Testis (tissue), 3 donors: Measurements from ENCODE around the gene SLC25A17. TPM values are rescaled to one million over a fixed set of nuclear protein-coding genes. Genes with fewer than 3 reads are reported as not detected.

Experiments used
- DNase-seq: peaks from one replicate; pipeline ENCODE4 v3.0.0-alpha.2; 2019
- H3K27ac ChIP-seq, 2 donors: fragments of 200-600 bp; sonication (generic); one replicate each; pipeline ENCODE4 v1.5.1; 2019
- H3K27me3 ChIP-seq: fragments of 200-600 bp; sonication (generic); one replicate; pipeline ENCODE4 v1.5.1; 2019
- H3K36me3 ChIP-seq: fragments of 200-600 bp; sonication (generic); one replicate; pipeline ENCODE4 v1.5.1; 2017; ENCODE audit warnings: low read depth; ENCODE audit errors: missing control alignments
- H3K4me1 ChIP-seq: fragments of 200-600 bp; sonication (generic); one replicate; pipeline ENCODE4 v1.5.1; 2019
- H3K4me3 ChIP-seq, 2 donors: fragments of 200-600 bp; sonication (generic); one replicate each; pipeline ENCODE4 v1.5.1; 2017 to 2019
- H3K9me3 ChIP-seq: fragments of 200-600 bp; sonication (generic); one replicate; pipeline ENCODE4 v1.5.1; 2017
- CTCF ChIP-seq, 3 experiments: fragments of 450-650 bp in 2 of 3; fragments of 200-600 bp in 1 of 3; sonication (generic) in 1 of 3; IDR thresholded peaks; one replicate each; pipeline ENCODE4 v1.5.1; 2016 to 2019; ENCODE audit warnings: antibody characterized with exemption in 3 of 3, mild to moderate bottlenecking in 2 of 3, moderate library complexity in 1 of 3
- POLR2A ChIP-seq: fragments of 450-650 bp; IDR thresholded peaks from one replicate; pipeline ENCODE4 v1.6.1; 2017; ENCODE audit warnings: antibody characterized with exemption, mild to moderate bottlenecking, moderate library complexity
- WGBS, 2 donors: methylation state at CpG; one replicate each; pipeline ENCODE4 v1.1.5; 2018; 5-methylcytosine and 5-hydroxymethylcytosine counted together
- intact Hi-C: fragments of 100-400 bp; cut with DNase I; formaldehyde crosslinking; loops from one replicate; pipeline ENCODE4 v1.15.1; 2023; ENCODE audit warnings: low total_unique reads
- polyA plus RNA-seq: library from polyadenylated mRNA; stranded (reverse); fragments of 350-450 nt; fragmentation: Illumina TruSeq; extraction: RNeasy Lipid Tissue Mini Kit (QIAGEN cat#74804); gene quantifications from one replicate; pipeline ENCODE4 v1.2.3, GENCODE V29; 2014; ENCODE audit warnings: low read depth, low replicate concordance; ENCODE audit not compliant: insufficient read depth
- total RNA-seq, 2 donors: library from RNA; depleted of rRNA; stranded (reverse); fragments of >200 nt; gene quantifications; one replicate each; pipeline ENCODE4 v1.2.3, GENCODE V29; 2016

Gene SLC25A17
- total and polyA plus RNA-seq, 3 donors from 2014 or later: 33.8 to 42.8 (median 36.1) TPM

GRCh38 chr22:40808018-40808841 is 10.9 kb downstream of the SLC25A17 start:
- Histone ChIP-seq H3K27ac (no peak overlapping the region), H3K4me3 (no peak overlapping the region), H3K4me1 (peaks cover 8% of the 10 kb centered on the region), H3K9me3 (no peaks in the 10 kb centered on the region), H3K36me3 (no peaks in the 10 kb centered on the region), H3K27me3 (no peaks in the 10 kb centered on the region)
- intact Hi-C loops: no loop called here
- no peak for DNase-seq
- TF ChIP-seq CTCF (IDR thresholded peaks at IDR 0.05) (no peak), POLR2A (no peak)
- WGBS, 2 donors: 56 to 63% methylated on average over 6 of the region's 6 CpGs

- TF ChIP-seq POLR2A: no peak
Observed at GRCh38 chr22:40806711-40807110, 12.4 kb downstream of the SLC25A17 start.

GRCh38 chr22:40805699-40806203 is 13.4 kb downstream of the SLC25A17 start:
- Histone ChIP-seq H3K4me3 (no peak overlapping the region), H3K27me3 (no peaks in the 10 kb centered on the region), H3K9me3 (no peaks in the 10 kb centered on the region), H3K27ac (no peak overlapping the region), H3K36me3 (no peaks in the 10 kb centered on the region), H3K4me1 (peaks cover 8% of the 10 kb centered on the region)
- no peak for TF ChIP-seq POLR2A
- no peak for TF ChIP-seq CTCF (IDR thresholded peaks at IDR 0.05)
- DNase-seq: no peak
- 86 to 92% methylated on average over 3 of the region's 3 CpGs for WGBS, 2 donors
- intact Hi-C loops: no loop called here

More at GRCh38 chr22:40806711-40807110, 12.4 kb downstream of the SLC25A17 start:
- 81 to 82% methylated on average over 3 of the region's 3 CpGs for WGBS, 2 donors
- intact Hi-C loops: no loop called here
- H3K27me3 ChIP-seq: no peaks in the 10 kb centered on the region
- no peaks in the 10 kb centered on the region for H3K9me3 ChIP-seq
- no peak overlapping the region for H3K4me3 ChIP-seq
- peaks cover 8% of the 10 kb centered on the region for H3K4me1 ChIP-seq
- no peaks in the 10 kb centered on the region for H3K36me3 ChIP-seq
- H3K27ac ChIP-seq: no peak overlapping the region
- no peak for DNase-seq

GRCh38 chr22:40805239-40805638 is 13.9 kb downstream of the SLC25A17 start:
- Histone ChIP-seq H3K4me1 (peaks cover 13% of the 10 kb centered on the region), H3K9me3 (no peaks in the 10 kb centered on the region), H3K27ac (no peak overlapping the region), H3K4me3 (no peak overlapping the region), H3K36me3 (no peaks in the 10 kb centered on the region), H3K27me3 (no peaks in the 10 kb centered on the region)
- WGBS, 2 donors: 65 to 66% methylated on average over 4 of the region's 4 CpGs
- intact Hi-C loops: no loop called here
- DNase-seq: no peak
- no peak for TF ChIP-seq POLR2A
- TF ChIP-seq CTCF (IDR thresholded peaks at IDR 0.05): no peak

GRCh38 chr22:40803321-40803720 is 15.8 kb downstream of the SLC25A17 start:
- Histone ChIP-seq H3K4me1 (peaks cover 12% of the 10 kb centered on the region), H3K27ac (no peak overlapping the region), H3K9me3 (no peaks in the 10 kb centered on the region), H3K4me3 (no peak overlapping the region), H3K36me3 (no peaks in the 10 kb centered on the region), H3K27me3 (no peaks in the 10 kb centered on the region)
- no peak for DNase-seq
- intact Hi-C loops: no loop called here
- no peak for TF ChIP-seq CTCF (IDR thresholded peaks at IDR 0.05)
- TF ChIP-seq POLR2A: no peak
- WGBS, 2 donors: 48 to 90% methylated on average over 1 of the region's 1 CpG
